PFSK-1 (cell line): ENCODE results near the gene SETX.

Source experiments
- POLR2AphosphoS5 ChIP-seq: IDR thresholded peaks from 2 replicates; pipeline ENCODE4 v1.6.1; 2012; ENCODE audit warnings: low read depth, mild to moderate bottlenecking, control low read depth, low read length, moderate library complexity
- REST ChIP-seq, 2 experiments: IDR thresholded peaks; 2 replicates each; pipeline versions ENCODE4 v1.6.1 to v1.8.0; 2011 to 2012; ENCODE audit warnings: low read depth in 2 of 2, low read length in 2 of 2, control low read depth in 1 of 2, inconsistent platforms in 1 of 2, mild to moderate bottlenecking in 1 of 2, moderate library complexity in 1 of 2; ENCODE audit not compliant: insufficient read depth in 1 of 2
- SIN3A ChIP-seq: IDR thresholded peaks from 2 replicates; pipeline ENCODE4 v1.6.1; 2012; ENCODE audit warnings: mild to moderate bottlenecking, low read length, moderate library complexity, borderline replicate concordance; ENCODE audit not compliant: insufficient read depth
- TAF1 ChIP-seq: IDR thresholded peaks from 2 replicates; pipeline ENCODE4 v1.6.1; 2012; ENCODE audit warnings: low read length, control low read depth, borderline replicate concordance; ENCODE audit not compliant: insufficient read depth

DNA sequence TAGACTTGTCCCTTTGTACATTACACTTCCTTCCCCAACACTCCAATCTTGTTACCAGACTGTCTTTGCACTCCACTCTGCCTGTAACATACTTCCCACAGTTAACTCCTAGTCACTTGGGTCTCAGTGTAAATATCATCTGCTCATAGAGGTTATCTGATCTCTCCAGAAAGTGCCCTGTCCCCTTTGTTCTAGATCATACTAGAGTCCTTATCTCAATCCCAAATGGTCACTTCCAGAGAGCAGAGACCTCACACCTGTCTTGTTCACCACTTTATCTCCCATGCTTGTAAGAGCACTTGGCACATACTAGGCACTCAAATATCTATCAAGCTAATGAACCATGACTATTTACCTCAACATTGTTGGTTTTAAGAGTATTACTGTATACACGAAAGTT, 30.4 kb downstream of the SETX start:
- TF ChIP-seq POLR2AphosphoS5 = no peak
- TF ChIP-seq SIN3A = no peak
- no peak for TF ChIP-seq REST (IDR thresholded peaks at IDR 0.05; ENCODE audit: insufficient read depth in 1 of 2, low read depth in 2 of 2, low read length in 2 of 2)
- TF ChIP-seq TAF1 = no peak
